ENCODE measurements around the gene FIGNL1. TPM values are rescaled to one million over a fixed set of nuclear protein-coding genes. Genes with fewer than 3 reads are reported as not detected.
A peak's percentile ranks its signal among the peaks of the same experiment; 100 is the strongest.

FIGNL1 gene
- total and polyA plus RNA-seq, 5 donors from 2014 or later, result 10.8 to 13.8 (median 12.5) TPM

DNA sequence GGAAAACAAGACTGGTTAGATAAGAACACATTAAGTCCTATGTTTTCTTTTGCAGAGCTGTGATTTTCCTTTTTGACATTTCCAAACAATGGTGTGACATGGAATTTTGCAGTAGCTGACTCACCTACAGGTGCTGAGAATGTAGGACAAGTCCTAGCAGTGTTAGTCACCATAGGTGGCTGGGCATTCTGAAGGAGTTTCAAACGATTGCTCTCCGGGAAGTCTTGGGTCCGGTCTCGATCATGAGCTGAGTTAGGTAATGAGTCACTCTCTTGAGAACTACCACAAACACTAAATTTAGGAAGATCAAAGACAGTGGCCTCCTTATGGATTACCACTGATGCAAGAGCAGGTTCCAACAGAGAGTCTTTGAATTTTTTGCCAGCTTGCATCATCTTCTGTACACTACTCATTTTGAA, 3.6 kb downstream of the FIGNL1 start:
- peaks cover 29% of the 10 kb centered on the region for H3K36me3 Mint-ChIP-seq
- H3K27ac ChIP-seq (ENCODE audit: insufficient read depth, low read length, poor library complexity, severe bottlenecking), result no peak overlapping the region
- H3K27ac Mint-ChIP-seq, result no peak overlapping the region
- DNase-seq (no peak), ATAC-seq (ENCODE audit: low read depth in 2 of 2) (no peak)
- peaks cover 23 to 40% (median 33%) of the 10 kb centered on the region in 4 donors for H3K4me1 Mint-ChIP-seq
- H3K27me3 ChIP-seq (ENCODE audit: control insufficient read depth, insufficient read depth, low read length), result no peaks in the 10 kb centered on the region
- H3K9me3 ChIP-seq (ENCODE audit: control insufficient read depth in 2 of 2, low read length in 2 of 2), result no peaks in the 10 kb centered on the region
- H3K4me3 ChIP-seq (ENCODE audit: low read depth, low read length), result no peak overlapping the region
- peaks cover 28% of the 10 kb centered on the region for H3K36me3 ChIP-seq (ENCODE audit: control insufficient read depth, insufficient read depth, low read length)
- H3K9me3 Mint-ChIP-seq, result no peaks in the 10 kb centered on the region
- peak overlapping the region in 1 of 4 donors; percentile 24 for H3K4me3 Mint-ChIP-seq
- H3K27me3 Mint-ChIP-seq, result no peaks in the 10 kb centered on the region
- peaks cover 20% of the 10 kb centered on the region for H3K4me1 ChIP-seq (ENCODE audit: control insufficient read depth, insufficient read depth, low read length, poor library complexity, severe bottlenecking)

DNA sequence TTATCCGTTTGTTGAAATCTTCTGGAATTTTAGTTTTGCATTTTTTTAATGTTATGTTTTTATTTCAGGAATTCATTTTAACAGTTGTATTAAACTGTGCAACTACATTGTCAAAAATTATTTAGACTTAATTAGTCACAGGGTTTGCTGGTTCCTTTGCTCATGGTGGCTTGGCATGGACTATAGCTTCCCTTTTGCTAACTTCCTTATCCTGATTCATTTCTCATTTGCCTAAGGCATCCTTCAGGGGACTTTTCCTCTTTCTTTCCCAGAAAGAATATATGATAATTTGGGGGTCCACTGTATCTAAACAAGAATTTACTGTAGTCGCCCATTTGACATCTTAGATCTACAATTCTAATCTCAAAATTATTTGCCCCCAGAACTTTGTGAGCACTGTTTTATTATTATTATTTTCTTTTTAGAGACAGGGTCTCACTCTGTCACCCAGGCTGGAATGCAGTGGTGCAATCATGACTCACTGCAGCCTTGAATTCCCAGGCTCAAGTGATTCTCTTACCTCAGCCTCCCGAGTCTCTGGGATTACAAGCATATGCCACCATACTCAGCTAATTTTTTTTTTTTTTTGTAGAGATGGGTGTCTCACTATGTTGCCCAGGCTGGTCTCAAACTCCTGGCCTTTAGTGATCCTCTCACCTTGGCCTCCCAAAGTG, 13.9 kb downstream of the FIGNL1 start:
- peaks cover 0 to 5% (median 1%) of the 10 kb centered on the region in 4 donors for H3K4me1 Mint-ChIP-seq
- no peaks in the 10 kb centered on the region for H3K9me3 Mint-ChIP-seq
- ATAC-seq (ENCODE audit: low read depth in 2 of 2), result no peak
- H3K4me3 ChIP-seq (ENCODE audit: low read depth, low read length), result no peak overlapping the region
- peaks cover 17% of the 10 kb centered on the region for H3K36me3 ChIP-seq (ENCODE audit: control insufficient read depth, insufficient read depth, low read length)
- H3K27me3 Mint-ChIP-seq, result no peaks in the 10 kb centered on the region
- no peak overlapping the region for H3K4me3 Mint-ChIP-seq
- H3K9me3 ChIP-seq (ENCODE audit: control insufficient read depth in 2 of 2, low read length in 2 of 2), result no peaks in the 10 kb centered on the region
- H3K36me3 Mint-ChIP-seq, result peaks cover 25% of the 10 kb centered on the region
- H3K27me3 ChIP-seq (ENCODE audit: control insufficient read depth, insufficient read depth, low read length), result no peaks in the 10 kb centered on the region
- peak overlapping the region in 1 of 3 donors; percentile 26 for H3K27ac Mint-ChIP-seq
- no peak overlapping the region for H3K27ac ChIP-seq (ENCODE audit: insufficient read depth, low read length, poor library complexity, severe bottlenecking)
- no peaks in the 10 kb centered on the region for H3K4me1 ChIP-seq (ENCODE audit: control insufficient read depth, insufficient read depth, low read length, poor library complexity, severe bottlenecking)
- DNase-seq, result no peak

DNA sequence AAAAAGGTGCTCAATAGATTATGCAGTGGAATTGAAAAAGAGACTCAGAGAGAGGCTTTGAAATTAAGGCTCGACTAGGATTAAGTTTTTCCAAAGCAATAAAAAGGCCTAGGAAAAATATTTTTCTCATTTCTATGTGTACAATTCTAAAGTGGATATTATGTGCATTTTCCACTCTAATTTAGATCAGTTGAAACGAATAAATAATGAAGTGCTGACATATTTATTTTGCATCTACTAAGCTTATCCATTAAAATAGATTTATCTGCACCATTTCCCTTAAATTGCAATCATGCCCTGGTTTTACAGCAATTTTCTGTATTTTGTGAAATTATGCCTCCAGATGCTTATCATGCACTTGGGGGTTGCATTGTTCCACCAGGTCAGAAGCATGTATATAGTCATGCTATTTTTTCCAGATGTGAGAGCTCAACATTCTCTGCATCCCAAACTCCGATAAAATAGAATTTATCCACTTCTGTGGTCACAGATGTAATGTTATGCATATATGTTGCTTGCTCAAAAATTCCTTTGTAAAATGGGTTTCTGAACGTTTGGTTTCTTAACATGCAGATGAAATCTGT, 18.3 kb downstream of the FIGNL1 start:
- no peak overlapping the region for H3K4me3 Mint-ChIP-seq
- H3K4me3 ChIP-seq (ENCODE audit: low read depth, low read length), result no peak overlapping the region
- H3K27ac ChIP-seq (ENCODE audit: insufficient read depth, low read length, poor library complexity, severe bottlenecking), result no peak overlapping the region
- DNase-seq (no peak), ATAC-seq (ENCODE audit: low read depth in 2 of 2) (no peak)
- no peaks in the 10 kb centered on the region for H3K36me3 ChIP-seq (ENCODE audit: control insufficient read depth, insufficient read depth, low read length)
- no peaks in the 10 kb centered on the region for H3K9me3 Mint-ChIP-seq
- H3K27ac Mint-ChIP-seq, result no peak overlapping the region
- no peaks in the 10 kb centered on the region for H3K27me3 ChIP-seq (ENCODE audit: control insufficient read depth, insufficient read depth, low read length)
- no peaks in the 10 kb centered on the region for H3K9me3 ChIP-seq (ENCODE audit: control insufficient read depth in 2 of 2, low read length in 2 of 2)
- H3K4me1 ChIP-seq (ENCODE audit: control insufficient read depth, insufficient read depth, low read length, poor library complexity, severe bottlenecking), result no peaks in the 10 kb centered on the region
- no peaks in the 10 kb centered on the region for H3K27me3 Mint-ChIP-seq
- H3K36me3 Mint-ChIP-seq, result peaks cover 1% of the 10 kb centered on the region
- peaks cover 0 to 2% (median 0%) of the 10 kb centered on the region in 4 donors for H3K4me1 Mint-ChIP-seq

DNA sequence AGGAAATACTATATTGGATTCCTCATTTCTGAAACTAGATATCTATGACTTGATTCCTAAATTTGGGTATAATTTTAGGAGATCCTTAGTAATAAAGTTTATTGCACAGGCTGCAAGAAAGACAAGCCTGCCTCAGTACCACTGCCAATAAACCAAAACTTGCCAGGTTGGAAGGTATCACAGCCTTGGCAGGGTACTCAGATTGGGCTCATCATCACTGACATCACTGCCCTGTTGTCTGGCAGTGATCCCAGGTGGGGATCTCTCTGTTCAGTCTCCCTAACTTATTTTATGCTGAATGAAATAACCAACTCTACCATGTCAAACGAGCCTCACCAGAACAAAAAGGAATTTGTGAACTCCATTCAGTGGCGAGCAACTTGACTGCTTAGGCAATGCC, 18.8 kb downstream of the FIGNL1 start:
- no peak for DNase-seq
- Mint-ChIP-seq H3K36me3 (no peaks in the 10 kb centered on the region), H3K27ac (peak overlapping the region in 1 of 3 donors; percentile 14), H3K27me3 (no peaks in the 10 kb centered on the region), H3K4me1 (no peaks in the 10 kb centered on the region), H3K9me3 (no peaks in the 10 kb centered on the region), H3K4me3 (no peak overlapping the region)
- Histone ChIP-seq H3K4me3 (ENCODE audit: low read depth, low read length) (no peak overlapping the region), H3K27me3 (ENCODE audit: control insufficient read depth, insufficient read depth, low read length) (no peaks in the 10 kb centered on the region), H3K9me3 (ENCODE audit: control insufficient read depth in 2 of 2, low read length in 2 of 2) (no peaks in the 10 kb centered on the region), H3K27ac (ENCODE audit: insufficient read depth, low read length, poor library complexity, severe bottlenecking) (no peak overlapping the region), H3K4me1 (ENCODE audit: control insufficient read depth, insufficient read depth, low read length, poor library complexity, severe bottlenecking) (no peaks in the 10 kb centered on the region), H3K36me3 (ENCODE audit: control insufficient read depth, insufficient read depth, low read length) (no peaks in the 10 kb centered on the region)
- ATAC-seq (ENCODE audit: low read depth in 2 of 2), result no peak

DNA sequence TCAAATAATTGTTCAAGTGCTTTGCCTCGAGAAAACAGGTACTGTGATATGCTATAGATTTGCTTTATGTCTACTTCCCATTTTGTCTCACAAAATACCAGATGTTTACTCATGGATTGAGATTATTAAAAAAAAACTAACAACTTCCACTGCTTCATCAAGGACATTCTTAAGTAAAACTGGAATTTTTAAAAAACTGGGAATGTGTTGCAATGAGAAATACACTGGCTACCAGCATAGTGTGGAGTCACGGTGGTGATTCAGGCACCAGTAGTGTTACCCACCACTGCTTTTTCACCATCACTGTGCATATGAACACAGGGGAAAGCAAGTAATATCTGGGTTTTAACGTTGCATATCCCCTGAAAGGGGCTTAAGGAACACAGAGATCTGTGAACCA, 21.2 kb downstream of the FIGNL1 start:
- no peaks in the 10 kb centered on the region for H3K27me3 Mint-ChIP-seq
- peak overlapping the region in 1 of 3 donors; percentile 29 for H3K27ac Mint-ChIP-seq
- no peaks in the 10 kb centered on the region for H3K9me3 Mint-ChIP-seq

DNA sequence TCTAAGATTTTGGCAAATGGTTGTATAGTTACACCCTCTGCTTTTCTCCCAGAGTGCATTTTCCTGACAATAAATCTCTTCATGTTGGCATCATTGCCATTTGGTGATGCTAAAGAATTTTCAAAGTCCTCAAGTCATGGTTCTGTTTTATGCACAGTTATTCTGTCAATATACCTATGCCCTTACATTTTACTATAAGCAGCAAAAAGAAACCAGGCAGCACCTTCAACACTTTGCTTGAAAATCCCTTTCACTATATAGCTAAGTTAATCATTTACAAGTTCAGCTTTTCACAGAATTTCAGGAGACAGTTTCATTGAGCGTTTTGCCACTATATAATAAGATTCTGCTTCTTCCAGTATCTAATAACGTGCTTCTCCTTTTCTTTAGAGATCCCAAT, 22.6 kb downstream of the FIGNL1 start:
- H3K9me3 Mint-ChIP-seq, result no peaks in the 10 kb centered on the region
- no peak for ATAC-seq (ENCODE audit: low read depth in 2 of 2)
- H3K36me3 ChIP-seq (ENCODE audit: control insufficient read depth, insufficient read depth, low read length), result no peaks in the 10 kb centered on the region
- no peaks in the 10 kb centered on the region for H3K27me3 ChIP-seq (ENCODE audit: control insufficient read depth, insufficient read depth, low read length)
- DNase-seq, result no peak
- H3K27ac Mint-ChIP-seq, result no peak overlapping the region
- H3K9me3 ChIP-seq (ENCODE audit: control insufficient read depth in 2 of 2, low read length in 2 of 2), result no peaks in the 10 kb centered on the region
- no peak overlapping the region for H3K4me3 Mint-ChIP-seq
- H3K4me1 ChIP-seq (ENCODE audit: control insufficient read depth, insufficient read depth, low read length, poor library complexity, severe bottlenecking), result no peaks in the 10 kb centered on the region
- H3K27me3 Mint-ChIP-seq, result no peaks in the 10 kb centered on the region
- no peak overlapping the region for H3K4me3 ChIP-seq (ENCODE audit: low read depth, low read length)
- no peak overlapping the region for H3K27ac ChIP-seq (ENCODE audit: insufficient read depth, low read length, poor library complexity, severe bottlenecking)
- no peaks in the 10 kb centered on the region for H3K36me3 Mint-ChIP-seq
- no peaks in the 10 kb centered on the region for H3K4me1 Mint-ChIP-seq

More for the DNA sequence above, 21.2 kb downstream of the FIGNL1 start:
- no peaks in the 10 kb centered on the region for H3K4me1 ChIP-seq (ENCODE audit: control insufficient read depth, insufficient read depth, low read length, poor library complexity, severe bottlenecking)
- Mint-ChIP-seq H3K36me3 (no peaks in the 10 kb centered on the region), H3K4me3 (no peak overlapping the region), H3K4me1 (no peaks in the 10 kb centered on the region)
- no peaks in the 10 kb centered on the region for H3K9me3 ChIP-seq (ENCODE audit: control insufficient read depth in 2 of 2, low read length in 2 of 2)
- no peaks in the 10 kb centered on the region for H3K36me3 ChIP-seq (ENCODE audit: control insufficient read depth, insufficient read depth, low read length)
- no peak overlapping the region for H3K4me3 ChIP-seq (ENCODE audit: low read depth, low read length)
- H3K27ac ChIP-seq (ENCODE audit: insufficient read depth, low read length, poor library complexity, severe bottlenecking), result no peak overlapping the region
- DNase-seq (no peak), ATAC-seq (ENCODE audit: low read depth in 2 of 2) (no peak)
- no peaks in the 10 kb centered on the region for H3K27me3 ChIP-seq (ENCODE audit: control insufficient read depth, insufficient read depth, low read length)

DNA sequence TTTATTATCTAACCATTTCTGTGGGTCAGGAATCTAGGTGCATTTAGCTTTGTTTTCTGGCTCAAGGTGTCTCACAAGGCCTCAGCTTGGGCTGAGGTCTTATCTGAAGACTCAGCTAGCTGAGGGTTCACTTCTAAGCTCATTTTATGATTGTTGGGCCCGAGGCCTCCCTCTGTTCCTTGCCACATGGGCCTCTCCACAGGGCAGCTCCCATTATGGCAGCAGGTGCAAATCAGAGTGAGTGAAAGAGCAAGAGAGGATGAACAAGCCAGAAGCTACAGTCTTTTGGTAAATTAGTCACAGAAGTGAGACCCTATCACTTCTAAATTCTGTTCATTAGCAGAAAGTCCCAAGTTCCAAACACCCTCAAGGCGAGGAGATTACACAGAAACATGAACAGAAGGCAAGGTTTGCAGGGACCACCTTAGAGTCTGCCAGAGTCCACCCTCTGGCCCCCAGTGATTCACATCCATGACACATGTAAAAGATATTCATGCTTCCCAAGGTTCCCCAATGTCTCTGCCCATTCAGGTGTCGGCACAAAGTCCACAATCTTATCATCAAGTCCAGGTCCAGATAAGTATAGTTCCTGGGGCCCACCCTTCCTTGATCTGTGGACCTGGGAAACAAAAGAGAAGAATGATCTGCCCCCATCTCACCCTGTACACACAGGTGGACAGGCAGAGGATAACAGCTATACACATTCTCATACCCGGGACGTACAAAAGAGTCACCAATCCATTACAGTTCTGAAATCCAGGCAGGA, 23.7 kb downstream of the FIGNL1 start:
- H3K27ac ChIP-seq (ENCODE audit: insufficient read depth, low read length, poor library complexity, severe bottlenecking), result no peak overlapping the region
- no peak overlapping the region for H3K4me3 ChIP-seq (ENCODE audit: low read depth, low read length)
- H3K4me1 Mint-ChIP-seq, result no peaks in the 10 kb centered on the region
- H3K9me3 Mint-ChIP-seq, result no peaks in the 10 kb centered on the region
- H3K27ac Mint-ChIP-seq, result peak overlapping the region in 1 of 3 donors; percentile 27
- no peak for DNase-seq
- no peaks in the 10 kb centered on the region for H3K27me3 Mint-ChIP-seq
- no peaks in the 10 kb centered on the region for H3K36me3 ChIP-seq (ENCODE audit: control insufficient read depth, insufficient read depth, low read length)
- no peaks in the 10 kb centered on the region for H3K4me1 ChIP-seq (ENCODE audit: control insufficient read depth, insufficient read depth, low read length, poor library complexity, severe bottlenecking)
- ATAC-seq (ENCODE audit: low read depth in 2 of 2), result no peak
- no peak overlapping the region for H3K4me3 Mint-ChIP-seq
- no peaks in the 10 kb centered on the region for H3K36me3 Mint-ChIP-seq
- H3K27me3 ChIP-seq (ENCODE audit: control insufficient read depth, insufficient read depth, low read length), result no peaks in the 10 kb centered on the region
- H3K9me3 ChIP-seq (ENCODE audit: control insufficient read depth in 2 of 2, low read length in 2 of 2), result no peaks in the 10 kb centered on the region
